IMR-90 (cell line): ENCODE measurements around the gene MCF2L2. TPM values are rescaled to one million over a fixed set of nuclear protein-coding genes. Genes with fewer than 3 reads are reported as not detected.

ENCODE experiments used
- ATAC-seq: fragments of 200-7000 bp; cut with Tn5 transposase; 2 replicates; pipeline ENCODE4 v1.9.1; 2020; ENCODE audit warnings: low read depth, mild to moderate bottlenecking, moderate library complexity
- BruUV-seq: library from RNA; stranded (reverse); fragments of 400-500 nt; replicated peaks from 2 replicates; lab custom pipeline; 2021; lab: Mats Ljungman, UMichigan
- CTCF ChIA-PET: fragments of 300-600 bp; formaldehyde crosslinking; extraction: SDS; loops from one replicate; lab custom pipeline; 2021; ENCODE audit warnings: antibody characterized with exemption; lab: Yijun Ruan, JAX
- POLR2A ChIA-PET: fragments of 300-600 bp; sonication (Branson Sonifier 250); formaldehyde crosslinking; loops from one replicate; lab custom pipeline; 2022; ENCODE audit warnings: antibody characterized with exemption; ENCODE audit not compliant: unreplicated experiment; lab: Charles Lee
- DNase-seq: peaks from one replicate; pipeline ENCODE4 v3.0.0; 2013
- H2AFZ ChIP-seq: replicated peaks from 2 replicates; pipeline ENCODE3; 2013; ENCODE audit warnings: low read length, mild to moderate bottlenecking; ENCODE audit not compliant: poor library complexity
- H2AK5ac ChIP-seq: 2 replicates; pipeline ENCODE4 v1.6.1; 2013; ENCODE audit warnings: low read depth, low read length, inconsistent platforms
- H2AK9ac ChIP-seq: replicated peaks from 2 replicates; pipeline ENCODE3; 2013; ENCODE audit warnings: mild to moderate bottlenecking, low read depth, low read length, moderate library complexity; ENCODE audit not compliant: poor library complexity
- H2BK120ac ChIP-seq: 2 replicates; pipeline ENCODE4 v1.6.1; 2013; ENCODE audit warnings: low read depth, low read length, inconsistent platforms
- H2BK15ac ChIP-seq: 3 replicates; pipeline ENCODE4 v1.6.1; 2013; ENCODE audit warnings: low read depth, low read length, inconsistent platforms
- H2BK20ac ChIP-seq: 2 replicates; pipeline ENCODE4 v1.6.1; 2013; ENCODE audit warnings: low read depth, mild to moderate bottlenecking, inconsistent platforms, low read length, moderate library complexity
- H2BK5ac ChIP-seq: 2 replicates; pipeline ENCODE4 v1.6.1; 2013; ENCODE audit warnings: mild to moderate bottlenecking, low read depth, low read length, inconsistent platforms; ENCODE audit not compliant: poor library complexity, severe bottlenecking
- H3K14ac ChIP-seq: replicated peaks from 2 replicates; pipeline ENCODE4 v1.6.1; 2013; ENCODE audit warnings: low read depth, low read length, inconsistent platforms
- H3K18ac ChIP-seq: 2 replicates; pipeline ENCODE4 v1.6.1; 2013; ENCODE audit warnings: low read depth, low read length, control low read depth
- H3K23ac ChIP-seq: 2 replicates; pipeline ENCODE4 v1.6.1; 2013; ENCODE audit warnings: low read depth, low read length, inconsistent platforms
- H3K27ac ChIP-seq: 2 replicates; pipeline ENCODE4 v1.5.1; 2013; ENCODE audit warnings: mild to moderate bottlenecking, control low read depth, low read length; ENCODE audit not compliant: insufficient read depth
- H3K27me3 ChIP-seq: 2 replicates; pipeline ENCODE4 v1.6.1; 2013; ENCODE audit warnings: low read length; ENCODE audit not compliant: control insufficient read depth, insufficient read depth
- H3K36me3 ChIP-seq: 2 replicates; pipeline ENCODE4 v1.6.1; 2013; ENCODE audit warnings: low read length, mixed read lengths; ENCODE audit not compliant: control insufficient read depth, insufficient read depth
- H3K4ac ChIP-seq: 2 replicates; pipeline ENCODE4 v1.6.1; 2013; ENCODE audit warnings: low read depth, low read length, inconsistent platforms
- H3K4me1 ChIP-seq: 2 replicates; pipeline ENCODE4 v1.6.1; 2013; ENCODE audit warnings: low read length, mixed read lengths; ENCODE audit not compliant: control insufficient read depth, insufficient read depth
- H3K4me2 ChIP-seq: 2 replicates; pipeline ENCODE4 v1.6.1; 2013; ENCODE audit warnings: low read depth, mild to moderate bottlenecking, control low read depth, low read length, moderate library complexity
- H3K4me3 ChIP-seq: 2 replicates; pipeline ENCODE4 v1.5.1; 2013; ENCODE audit warnings: low read depth, mild to moderate bottlenecking, control low read depth, low read length, moderate library complexity; ENCODE audit not compliant: insufficient read depth
- H3K56ac ChIP-seq: 2 replicates; pipeline ENCODE4 v1.6.1; 2013; ENCODE audit warnings: low read length, inconsistent platforms; ENCODE audit not compliant: insufficient read depth; ENCODE audit errors: extremely low read depth
- H3K79me1 ChIP-seq, 2 experiments: 2 replicates each; pipeline ENCODE4 v1.6.1; 2013; ENCODE audit warnings: low read length in 2 of 2, inconsistent platforms in 1 of 2, low read depth in 1 of 2
- H3K9ac ChIP-seq: 2 replicates; pipeline ENCODE4 v1.6.1; 2013; ENCODE audit warnings: low read depth, low read length, control low read depth
- H3K9me1 ChIP-seq: 2 replicates; pipeline ENCODE4 v1.6.1; 2013; ENCODE audit warnings: low read length, inconsistent platforms; ENCODE audit not compliant: insufficient read depth
- H3K9me3 ChIP-seq: 2 replicates; pipeline ENCODE4 v1.6.1; 2013; ENCODE audit warnings: low read length; ENCODE audit not compliant: control insufficient read depth, insufficient read depth
- H4K20me1 ChIP-seq: 2 replicates; pipeline ENCODE4 v1.6.1; 2013; ENCODE audit warnings: low read length, inconsistent platforms; ENCODE audit not compliant: insufficient read depth
- H4K5ac ChIP-seq: 2 replicates; pipeline ENCODE4 v1.6.1; 2013; ENCODE audit warnings: mild to moderate bottlenecking, low read depth, low read length, control low read depth
- H4K8ac ChIP-seq, 2 experiments: 2 replicates each; pipeline ENCODE4 v1.6.1; 2013; ENCODE audit warnings: low read depth in 2 of 2, low read length in 2 of 2, control low read depth in 1 of 2, inconsistent platforms in 1 of 2
- H4K91ac ChIP-seq: 2 replicates; pipeline ENCODE4 v1.6.1; 2013; ENCODE audit warnings: low read depth, low read length, inconsistent platforms; ENCODE audit not compliant: insufficient read depth
- BHLHE40 ChIP-seq: fragments of 150-350 bp; IDR thresholded peaks from 2 replicates; pipeline ENCODE4 v1.6.1; 2016; ENCODE audit warnings: mild to moderate bottlenecking, low read depth, low read length
- CEBPB ChIP-seq: IDR thresholded peaks from 2 replicates; pipeline ENCODE4 v1.6.1; 2012; ENCODE audit warnings: low read depth, low read length, improper control_type of control experiment
- CHD1 ChIP-seq: IDR thresholded peaks from 2 replicates; pipeline ENCODE4 v1.6.1; 2012; ENCODE audit warnings: low read depth, low read length, improper control_type of control experiment
- ELK1 ChIP-seq: fragments of 150-350 bp; IDR thresholded peaks from 2 replicates; pipeline ENCODE4 v1.6.1; 2016; ENCODE audit warnings: low read depth, mild to moderate bottlenecking, low read length, moderate library complexity, borderline replicate concordance
- FOS ChIP-seq: fragments of 150-350 bp; IDR thresholded peaks from 2 replicates; pipeline ENCODE4 v1.6.1; 2016; ENCODE audit warnings: low read depth, low read length
- MAFK ChIP-seq: IDR thresholded peaks from 2 replicates; pipeline ENCODE4 v1.6.1; 2012; ENCODE audit warnings: low read depth, low read length, improper control_type of control experiment
- MXI1 ChIP-seq: IDR thresholded peaks from 2 replicates; pipeline ENCODE4 v1.6.1; 2012; ENCODE audit warnings: low read depth, mild to moderate bottlenecking, low read length, moderate library complexity, borderline replicate concordance
- NFE2L2 ChIP-seq: fragments of 150-350 bp; IDR thresholded peaks from 2 replicates; pipeline ENCODE4 v1.6.1; 2016; ENCODE audit warnings: low read depth, mild to moderate bottlenecking, low read length
- POLR2A ChIP-seq: IDR thresholded peaks from 2 replicates; pipeline ENCODE4 v1.6.1; 2012; ENCODE audit warnings: mild to moderate bottlenecking, low read depth, low read length
- RAD21 ChIP-seq: IDR thresholded peaks from 2 replicates; pipeline ENCODE4 v1.6.1; 2012; ENCODE audit warnings: low read length, improper control_type of control experiment
- RCOR1 ChIP-seq: IDR thresholded peaks from 2 replicates; pipeline ENCODE4 v1.6.1; 2012; ENCODE audit warnings: mild to moderate bottlenecking, low read length, improper control_type of control experiment; ENCODE audit not compliant: insufficient replicate concordance
- RFX5 ChIP-seq: IDR thresholded peaks from 2 replicates; pipeline ENCODE4 v1.8.0; 2012; ENCODE audit warnings: low read depth, mild to moderate bottlenecking, low read length, moderate library complexity
- WGBS, 2 experiments: methylation state at CpG; one replicate each; pipeline versions ENCODE4 v1.1.5 to v1.1.7; 2013; ENCODE audit warnings: missing lambda C conversion rate in 2 of 2; ENCODE audit not compliant: insufficient read length in 1 of 2; ENCODE audit errors: extremely low coverage in 2 of 2; 5-methylcytosine and 5-hydroxymethylcytosine counted together
- dilution Hi-C: fragments of 300-500 bp; cut with HindIII; formaldehyde crosslinking; loops from one replicate; pipeline ENCODE4 v1.14.3; 2018; ENCODE audit warnings: low sequenced_read_pairs; ENCODE audit not compliant: unreplicated experiment
- in situ Hi-C: fragments of 300-500 bp; cut with MboI; formaldehyde crosslinking; loops from 3 replicates; pipeline ENCODE4 v1.14.3; 2019; ENCODE audit warnings: low sequenced_read_pairs, inconsistent platforms, mixed read lengths
- intact Hi-C: fragments of 100-400 bp; cut with micrococcal nuclease; formaldehyde crosslinking; loops from 2 replicates; pipeline ENCODE4 v1.10.0; 2022
- polyA plus RNA-seq, 3 experiments: library from polyadenylated mRNA; depleted of rRNA; stranded (reverse); fragments of >200 nt; gene quantifications; 2 replicates each; pipeline ENCODE4 v1.2.3, GENCODE V29; 2012; ENCODE audit warnings: low replicate concordance in 1 of 3
- total RNA-seq: library from RNA; depleted of rRNA; stranded (reverse); fragments of >200 nt; gene quantifications from 2 replicates; pipeline ENCODE4 v1.2.3, GENCODE V29; 2012
- TF ChIP-seq, protein P1 (sequence below): fragments of 150-350 bp; IDR thresholded peaks from 2 replicates; pipeline ENCODE4 v1.6.1; 2017; ENCODE audit warnings: mild to moderate bottlenecking, antibody characterized with exemption, low read length, low read depth
- TF ChIP-seq, protein P2 (sequence below): conservative IDR thresholded peaks from 2 replicates; pipeline ENCODE4 v1.5.1; 2012; ENCODE audit warnings: mild to moderate bottlenecking, low read depth, low read length, improper control_type of control experiment

Gene MCF2L2
- total and polyA plus RNA-seq, 2 of the 4 experiments (the other 2 are of a cell fraction): under 0.01 TPM; not detected in 1

GRCh38 chr3:183155499-183155898 is 272.9 kb downstream of the MCF2L2 start:
- H2BK5ac ChIP-seq: no peak overlapping the region
- no peaks in the 10 kb centered on the region for H3K9me3 ChIP-seq
- no TSS peak for BruUV-seq
- no peaks in the 10 kb centered on the region for H3K36me3 ChIP-seq
- no peak overlapping the region for H3K23ac ChIP-seq
- ATAC-seq: no peak
- in situ Hi-C loops (no loop called here), dilution Hi-C loops (no loop called here), intact Hi-C loops (no loop called here)
- no peak overlapping the region for H4K5ac ChIP-seq
- no peak overlapping the region for H3K14ac ChIP-seq
- no peak overlapping the region for H3K27ac ChIP-seq
- TF ChIP-seq NFE2L2 (no peak), RFX5 (no peak), CHD1 (no peak), FOS (no peak), MAFK (no peak), BHLHE40 (no peak), POLR2A (no peak), ELK1 (no peak), MXI1 (no peak), RCOR1 (no peak), RAD21 (no peak), CEBPB (no peak)
- TF ChIP-seq, protein P1, sequence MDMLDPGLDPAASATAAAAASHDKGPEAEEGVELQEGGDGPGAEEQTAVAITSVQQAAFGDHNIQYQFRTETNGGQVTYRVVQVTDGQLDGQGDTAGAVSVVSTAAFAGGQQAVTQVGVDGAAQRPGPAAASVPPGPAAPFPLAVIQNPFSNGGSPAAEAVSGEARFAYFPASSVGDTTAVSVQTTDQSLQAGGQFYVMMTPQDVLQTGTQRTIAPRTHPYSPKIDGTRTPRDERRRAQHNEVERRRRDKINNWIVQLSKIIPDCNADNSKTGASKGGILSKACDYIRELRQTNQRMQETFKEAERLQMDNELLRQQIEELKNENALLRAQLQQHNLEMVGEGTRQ: no peak
- TF ChIP-seq, protein P2, sequence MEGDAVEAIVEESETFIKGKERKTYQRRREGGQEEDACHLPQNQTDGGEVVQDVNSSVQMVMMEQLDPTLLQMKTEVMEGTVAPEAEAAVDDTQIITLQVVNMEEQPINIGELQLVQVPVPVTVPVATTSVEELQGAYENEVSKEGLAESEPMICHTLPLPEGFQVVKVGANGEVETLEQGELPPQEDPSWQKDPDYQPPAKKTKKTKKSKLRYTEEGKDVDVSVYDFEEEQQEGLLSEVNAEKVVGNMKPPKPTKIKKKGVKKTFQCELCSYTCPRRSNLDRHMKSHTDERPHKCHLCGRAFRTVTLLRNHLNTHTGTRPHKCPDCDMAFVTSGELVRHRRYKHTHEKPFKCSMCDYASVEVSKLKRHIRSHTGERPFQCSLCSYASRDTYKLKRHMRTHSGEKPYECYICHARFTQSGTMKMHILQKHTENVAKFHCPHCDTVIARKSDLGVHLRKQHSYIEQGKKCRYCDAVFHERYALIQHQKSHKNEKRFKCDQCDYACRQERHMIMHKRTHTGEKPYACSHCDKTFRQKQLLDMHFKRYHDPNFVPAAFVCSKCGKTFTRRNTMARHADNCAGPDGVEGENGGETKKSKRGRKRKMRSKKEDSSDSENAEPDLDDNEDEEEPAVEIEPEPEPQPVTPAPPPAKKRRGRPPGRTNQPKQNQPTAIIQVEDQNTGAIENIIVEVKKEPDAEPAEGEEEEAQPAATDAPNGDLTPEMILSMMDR: no peak
- H3K4me3 ChIP-seq: no peak overlapping the region
- H2AK5ac ChIP-seq: no peak overlapping the region
- POLR2A ChIA-PET: no interaction called here
- H3K79me1 ChIP-seq: no peaks in the 10 kb centered on the region
- H3K56ac ChIP-seq: no peak overlapping the region
- H3K4me1 ChIP-seq: no peaks in the 10 kb centered on the region
- H3K4me2 ChIP-seq: no peak overlapping the region
- DNase-seq: no peak
- no peak overlapping the region for H2BK20ac ChIP-seq
- CTCF ChIA-PET: no interaction called here
- no peak overlapping the region for H3K4ac ChIP-seq
- H3K18ac ChIP-seq: no peak overlapping the region
- no peak overlapping the region for H4K8ac ChIP-seq
- no peak overlapping the region for H3K9ac ChIP-seq
- no peak overlapping the region for H2AK9ac ChIP-seq
- H3K9me1 ChIP-seq: no peaks in the 10 kb centered on the region
- H4K20me1 ChIP-seq: no peaks in the 10 kb centered on the region
- H2AFZ ChIP-seq: no peak overlapping the region
- H3K27me3 ChIP-seq: peaks cover 34% of the 10 kb centered on the region
- H4K91ac ChIP-seq: no peak overlapping the region
- 92% methylated on average over 2 of the region's 4 CpGs; no CpG with 5 or more reads in 1 of the 2 experiments for WGBS, 2 experiments
- H2BK120ac ChIP-seq: no peak overlapping the region
- no peak overlapping the region for H2BK15ac ChIP-seq
